Prostate gland (tissue), 2 donors: ENCODE data around the gene RNASEH2B.

Experiments
- CTCF ChIP-seq, 4 experiments: fragments of 200-600 bp in 2 of 4; fragments of 450-650 bp in 2 of 4; sonication (generic) in 2 of 4; IDR thresholded peaks; 1 replicate in 3 of 4; 2 replicates in 1 of 4; pipeline ENCODE4 v1.5.1; 2016 to 2019; ENCODE audit warnings: antibody characterized with exemption in 4 of 4, mild to moderate bottlenecking in 2 of 4, moderate library complexity in 2 of 4
- POLR2A ChIP-seq: fragments of 450-650 bp; IDR thresholded peaks from one replicate; pipeline ENCODE4 v1.6.1; 2016; ENCODE audit warnings: antibody characterized with exemption, mild to moderate bottlenecking
- POLR2AphosphoS5 ChIP-seq: sonication (generic); formaldehyde crosslinking; IDR thresholded peaks from one replicate; pipeline ENCODE4 v1.6.1; 2017; ENCODE audit warnings: antibody characterized with exemption

GRCh38 chr13:50924025-50924424 lies 14.4 kb downstream of the RNASEH2B start:
- TF ChIP-seq POLR2A (no peak), CTCF (IDR thresholded peaks at IDR 0.05) (no peak), POLR2AphosphoS5 (no peak)
